ENCODE measurements around the gene CELA1. TPM values are rescaled to one million over a fixed set of nuclear protein-coding genes. Genes with fewer than 3 reads are reported as not detected.

Gene CELA1
- polyA plus RNA-seq, 1 donor from 2014 or later, result not detected

- no peak for TF ChIP-seq EZH2 (IDR thresholded peaks at IDR 0.05; ENCODE audit: borderline replicate concordance, insufficient read depth, low read length, poor library complexity, severe bottlenecking)
- no peak for TF ChIP-seq CTCF (IDR thresholded peaks at IDR 0.05; ENCODE audit: poor library complexity, severe bottlenecking)
- no peak for TF ChIP-seq SMC3 (conservative IDR thresholded peaks at IDR 0.05; ENCODE audit: poor library complexity)
- TF ChIP-seq EP300 (conservative IDR thresholded peaks at IDR 0.05; ENCODE audit: poor library complexity, severe bottlenecking), result no peak
- TF ChIP-seq REST (IDR thresholded peaks at IDR 0.05; ENCODE audit: borderline replicate concordance), result no peak
- no peak for TF ChIP-seq RAD21 (conservative IDR thresholded peaks at IDR 0.05)
- no peak for TF ChIP-seq TAF1 (IDR thresholded peaks at IDR 0.05; ENCODE audit: low read depth)
- no peak overlapping the region for H2AFZ ChIP-seq (ENCODE audit: low read depth, low read length)
- H3K27ac ChIP-seq (ENCODE audit: low read length), result no peak overlapping the region
- H4K20me1 ChIP-seq (ENCODE audit: insufficient read depth), result no peaks in the 10 kb centered on the region
- H3K4me2 ChIP-seq (ENCODE audit: low read length), result no peak overlapping the region
- no peaks in the 10 kb centered on the region for H3F3A ChIP-seq (ENCODE audit: insufficient read depth, low read length, poor library complexity, severe bottlenecking)
- no peak overlapping the region for H3K9ac ChIP-seq (ENCODE audit: low read length)
- no peaks in the 10 kb centered on the region for H3K79me2 ChIP-seq (replicated peaks; ENCODE audit: insufficient read depth, low read length)
- no peaks in the 10 kb centered on the region for H3K9me3 ChIP-seq (ENCODE audit: low read length)
- no peaks in the 10 kb centered on the region for H3K27me3 ChIP-seq (ENCODE audit: insufficient read depth, low read depth, low read length)
- no peaks in the 10 kb centered on the region for H3K9me2 ChIP-seq (ENCODE audit: insufficient read depth, low read length)
- no peaks in the 10 kb centered on the region for H3K36me3 ChIP-seq (ENCODE audit: insufficient read depth, low read length)
- no peak overlapping the region for H3K4me3 ChIP-seq (ENCODE audit: low read length)
Measured at GRCh38 chr12:51373187-51373586, 26.7 kb upstream of the CELA1 start.

- TF ChIP-seq CTCF (IDR thresholded peaks at IDR 0.05; ENCODE audit: poor library complexity, severe bottlenecking) (no peak), EZH2 (IDR thresholded peaks at IDR 0.05; ENCODE audit: borderline replicate concordance, insufficient read depth, low read length, poor library complexity, severe bottlenecking) (no peak), MXI1 (conservative IDR thresholded peaks at IDR 0.05; ENCODE audit: poor library complexity, severe bottlenecking) (no peak), REST (IDR thresholded peaks at IDR 0.05; ENCODE audit: borderline replicate concordance) (no peak), EP300 (conservative IDR thresholded peaks at IDR 0.05; ENCODE audit: poor library complexity, severe bottlenecking) (no peak), RAD21 (conservative IDR thresholded peaks at IDR 0.05) (no peak), TAF1 (IDR thresholded peaks at IDR 0.05; ENCODE audit: low read depth) (no peak), POLR2AphosphoS5 (IDR thresholded peaks at IDR 0.05) (no peak), SMC3 (conservative IDR thresholded peaks at IDR 0.05; ENCODE audit: poor library complexity) (no peak)
- Histone ChIP-seq H3K9me3 (ENCODE audit: low read length) (no peaks in the 10 kb centered on the region), H3K36me3 (ENCODE audit: insufficient read depth, low read length) (no peaks in the 10 kb centered on the region), H3K9ac (ENCODE audit: low read length) (no peak overlapping the region), H4K20me1 (ENCODE audit: insufficient read depth) (no peaks in the 10 kb centered on the region), H3K27me3 (ENCODE audit: insufficient read depth, low read depth, low read length) (no peaks in the 10 kb centered on the region), H3K79me2 (replicated peaks; ENCODE audit: insufficient read depth, low read length) (no peaks in the 10 kb centered on the region), H3K4me3 (ENCODE audit: low read length) (no peak overlapping the region), H3K4me2 (ENCODE audit: low read length) (no peak overlapping the region), H2AFZ (ENCODE audit: low read depth, low read length) (no peak overlapping the region), H3F3A (ENCODE audit: insufficient read depth, low read length, poor library complexity, severe bottlenecking) (no peaks in the 10 kb centered on the region), H3K27ac (ENCODE audit: low read length) (no peak overlapping the region), H3K9me2 (ENCODE audit: insufficient read depth, low read length) (no peaks in the 10 kb centered on the region)
Measured at GRCh38 chr12:51372021-51372420, 25.5 kb upstream of the CELA1 start.
